ENCODE results near the gene SLC34A3.

SLC34A3 gene

GRCh38 chr9:137275588-137276472 is 45.1 kb downstream of the SLC34A3 start:
- H4K20me1 ChIP-seq (ENCODE audit: insufficient read depth), result no peaks in the 10 kb centered on the region
- TF ChIP-seq CTCF (conservative IDR thresholded peaks at IDR 0.05; ENCODE audit: low read depth, low read length), result no peak
- H3K4me3 ChIP-seq (IDR thresholded peaks at IDR 0.05; ENCODE audit: insufficient read depth, low read depth, low read length), result no peak overlapping the region
- no peaks in the 10 kb centered on the region for H3K36me3 ChIP-seq (ENCODE audit: insufficient read depth)
- H3K4me2 ChIP-seq, result no peak overlapping the region
- H3K27ac ChIP-seq, result no peak overlapping the region
- no peaks in the 10 kb centered on the region for H3K79me2 ChIP-seq (ENCODE audit: insufficient read depth, low read depth)
- H3K4me1 ChIP-seq (ENCODE audit: low read depth, poor library complexity, severe bottlenecking), result peaks cover 14% of the 10 kb centered on the region
- no peak overlapping the region for H3K9ac ChIP-seq
- no peak overlapping the region for H2AFZ ChIP-seq (ENCODE audit: low read depth)
- H3K27me3 ChIP-seq (ENCODE audit: insufficient read depth, low read depth), result no peaks in the 10 kb centered on the region

DNA sequence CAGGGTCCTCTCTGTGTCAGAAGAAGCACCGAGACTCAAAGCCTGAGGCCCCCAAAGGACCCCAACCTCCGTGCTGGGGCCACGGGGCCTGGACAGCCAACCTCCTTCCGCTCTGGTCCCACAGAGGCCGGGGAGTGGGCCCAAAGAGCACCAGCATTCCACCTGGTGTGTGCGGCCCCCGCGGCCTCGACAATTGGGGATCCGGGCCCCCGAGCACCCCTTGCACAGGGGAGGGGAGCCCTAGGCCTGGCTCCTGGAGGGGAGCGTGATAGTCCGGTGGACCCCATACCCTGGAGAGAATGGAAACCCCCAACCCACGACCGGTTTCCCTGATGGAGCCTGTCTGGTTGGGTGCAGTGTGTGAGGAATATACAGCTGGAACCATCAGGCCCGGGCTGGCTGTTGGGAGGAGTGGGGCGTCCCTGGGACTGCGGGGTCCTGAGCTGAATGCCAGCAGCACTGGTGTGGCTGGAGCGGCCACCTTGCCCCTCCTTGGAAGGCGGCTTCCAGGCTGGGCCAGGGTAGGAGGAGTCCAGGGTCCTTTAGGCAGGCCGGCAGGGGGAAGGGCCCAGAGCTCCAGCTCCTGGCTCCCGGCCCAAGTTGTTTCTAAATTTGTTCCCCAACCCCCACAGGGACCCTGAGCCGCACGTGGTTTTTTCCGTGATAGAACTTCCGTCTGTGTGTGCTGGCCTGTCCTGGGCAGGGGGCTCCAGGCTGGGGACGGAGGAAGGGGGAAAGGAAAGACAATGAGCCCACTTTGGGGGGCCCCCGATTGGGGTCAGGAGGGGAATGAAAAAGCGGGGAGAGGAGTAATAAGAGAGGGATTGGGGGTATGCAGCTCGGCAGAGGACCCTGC is 46.0 kb downstream of the SLC34A3 start:
- TF ChIP-seq CTCF (conservative IDR thresholded peaks at IDR 0.05; ENCODE audit: low read depth, low read length), result no peak
- Histone ChIP-seq H4K20me1 (ENCODE audit: insufficient read depth) (no peaks in the 10 kb centered on the region), H2AFZ (ENCODE audit: low read depth) (no peak overlapping the region), H3K4me1 (ENCODE audit: low read depth, poor library complexity, severe bottlenecking) (peaks cover 5% of the 10 kb centered on the region), H3K4me3 (IDR thresholded peaks at IDR 0.05; ENCODE audit: insufficient read depth, low read depth, low read length) (no peak overlapping the region), H3K36me3 (ENCODE audit: insufficient read depth) (no peaks in the 10 kb centered on the region), H3K79me2 (ENCODE audit: insufficient read depth, low read depth) (no peaks in the 10 kb centered on the region), H3K27ac (no peak overlapping the region), H3K27me3 (ENCODE audit: insufficient read depth, low read depth) (no peaks in the 10 kb centered on the region), H3K9ac (no peak overlapping the region), H3K4me2 (no peak overlapping the region)

DNA sequence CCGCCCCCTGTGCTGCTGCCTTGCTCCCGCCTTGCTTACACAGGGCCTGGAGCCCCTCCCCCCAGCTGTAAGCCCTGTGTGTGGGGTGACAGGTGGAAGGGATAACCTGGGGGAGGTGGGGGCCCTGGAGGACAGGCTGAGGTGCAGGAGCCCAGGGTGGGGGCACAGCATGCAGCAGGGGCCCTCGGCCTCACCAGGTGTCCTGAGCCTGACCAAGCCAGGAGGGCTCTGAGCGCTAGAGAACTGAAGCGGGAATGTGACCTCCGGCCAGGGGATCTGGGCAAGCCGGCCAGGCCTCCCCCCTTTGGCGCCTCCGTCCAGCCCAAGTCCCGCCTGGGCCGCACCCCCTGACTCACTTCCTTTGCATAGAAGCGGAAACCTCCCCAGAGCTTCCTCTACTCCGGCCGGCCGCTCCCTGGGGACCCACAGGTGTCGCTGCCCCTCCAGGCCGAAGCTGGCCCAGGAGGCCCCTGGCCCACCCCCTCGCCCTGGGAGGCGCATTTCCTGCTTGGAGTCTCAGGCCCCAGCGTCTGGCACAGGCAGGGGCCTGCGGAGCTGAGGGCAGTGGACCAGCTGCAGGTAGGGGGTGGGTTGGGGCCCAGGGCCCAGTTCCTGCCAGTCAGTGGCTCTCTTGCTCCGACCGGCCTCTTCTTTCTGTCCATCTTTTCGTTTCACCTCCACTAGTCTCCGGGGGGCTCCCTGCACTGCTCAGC is 46.8 kb downstream of the SLC34A3 start, which contains the start of gene TOR4A:
TOR4A (plus strand) TSS at position 398 of the 713 bp plus-strand sequence. CDS start 964 bp downstream, outside the sequence.
- Histone ChIP-seq H3K4me3 (IDR thresholded peaks at IDR 0.05; ENCODE audit: insufficient read depth, low read depth, low read length) (no peak within 1 kb of the TSS), H2AFZ (ENCODE audit: low read depth) (no peak within 1 kb of the TSS)
- no peak for TF ChIP-seq CTCF (conservative IDR thresholded peaks at IDR 0.05; ENCODE audit: low read depth, low read length)

GRCh38 chr9:137278061-137278701 is 47.5 kb downstream of the SLC34A3 start:
- H3K27me3 ChIP-seq (ENCODE audit: insufficient read depth, low read depth), result 0 out of 2 replicates have a peak, but pooled peaks cover 5% of the 10 kb centered on the region

More for the DNA sequence above, 46.8 kb downstream of the SLC34A3 start, which contains the start of gene TOR4A:
- Histone ChIP-seq H3K27me3 (ENCODE audit: insufficient read depth, low read depth) (0 out of 2 replicates have a peak, but pooled peaks cover 3% of the 10 kb centered on the region), H3K4me1 (ENCODE audit: low read depth, poor library complexity, severe bottlenecking) (no peaks in the 10 kb centered on the region), H4K20me1 (ENCODE audit: insufficient read depth) (no peaks in the 10 kb centered on the region), H3K79me2 (ENCODE audit: insufficient read depth, low read depth) (no peaks in the 10 kb centered on the region), H3K36me3 (ENCODE audit: insufficient read depth) (no peaks in the 10 kb centered on the region), H3K27ac (no peak within 1 kb of the TSS), H3K9ac (no peak within 1 kb of the TSS), H3K4me2 (no peak within 1 kb of the TSS)

More at GRCh38 chr9:137278061-137278701, 47.5 kb downstream of the SLC34A3 start:
- Histone ChIP-seq H3K4me1 (ENCODE audit: low read depth, poor library complexity, severe bottlenecking) (no peaks in the 10 kb centered on the region), H4K20me1 (ENCODE audit: insufficient read depth) (no peaks in the 10 kb centered on the region), H2AFZ (ENCODE audit: low read depth) (no peak overlapping the region), H3K36me3 (ENCODE audit: insufficient read depth) (no peaks in the 10 kb centered on the region), H3K9ac (no peak overlapping the region), H3K4me2 (no peak overlapping the region), H3K79me2 (ENCODE audit: insufficient read depth, low read depth) (no peaks in the 10 kb centered on the region), H3K27ac (no peak overlapping the region), H3K4me3 (IDR thresholded peaks at IDR 0.05; ENCODE audit: insufficient read depth, low read depth, low read length) (no peak overlapping the region)
- no peak for TF ChIP-seq CTCF (conservative IDR thresholded peaks at IDR 0.05; ENCODE audit: low read depth, low read length)
